Measurements from ENCODE around the gene PPTC7. TPM values are rescaled to one million over a fixed set of nuclear protein-coding genes. Genes with fewer than 3 reads are reported as not detected.
"Not testable (repeated sequence)": the region's sequence is repeated elsewhere in the genome, so short reads cannot be mapped to it uniquely, and the experiment has no call there.

Gene PPTC7
- total RNA-seq, 1 donor from 2014 or later, result 12.3 TPM

DNA sequence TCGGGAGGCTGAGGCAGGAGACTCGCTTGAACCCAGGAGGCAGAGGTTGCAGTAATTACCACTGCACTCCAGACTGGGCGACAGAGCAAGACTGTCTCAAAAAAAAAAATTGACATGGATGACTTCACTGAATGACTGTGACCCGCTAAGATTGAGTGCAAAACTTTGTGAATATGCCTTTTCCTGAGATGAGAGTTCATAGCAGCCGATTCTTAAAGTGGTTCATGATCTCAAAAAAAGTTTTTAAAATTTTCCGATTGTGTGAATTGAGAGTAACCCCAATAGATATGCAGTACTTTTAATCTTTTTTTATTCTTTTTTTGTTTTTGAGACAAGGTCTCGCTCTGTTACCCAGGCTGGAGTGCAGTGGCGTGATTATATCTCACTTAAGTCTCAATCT, 32.1 kb upstream of the PPTC7 start:
- Histone ChIP-seq H3K36me3 (no peaks in the 10 kb centered on the region), H3K27ac (no peak overlapping the region), H3K9me3 (no peaks in the 10 kb centered on the region), H3K27me3 (no peaks in the 10 kb centered on the region), H3K4me1 (peaks cover 0 to 4% of the 10 kb centered on the region in 2 donors), H3K4me3 (no peak overlapping the region)
- TF ChIP-seq, protein P1, sequence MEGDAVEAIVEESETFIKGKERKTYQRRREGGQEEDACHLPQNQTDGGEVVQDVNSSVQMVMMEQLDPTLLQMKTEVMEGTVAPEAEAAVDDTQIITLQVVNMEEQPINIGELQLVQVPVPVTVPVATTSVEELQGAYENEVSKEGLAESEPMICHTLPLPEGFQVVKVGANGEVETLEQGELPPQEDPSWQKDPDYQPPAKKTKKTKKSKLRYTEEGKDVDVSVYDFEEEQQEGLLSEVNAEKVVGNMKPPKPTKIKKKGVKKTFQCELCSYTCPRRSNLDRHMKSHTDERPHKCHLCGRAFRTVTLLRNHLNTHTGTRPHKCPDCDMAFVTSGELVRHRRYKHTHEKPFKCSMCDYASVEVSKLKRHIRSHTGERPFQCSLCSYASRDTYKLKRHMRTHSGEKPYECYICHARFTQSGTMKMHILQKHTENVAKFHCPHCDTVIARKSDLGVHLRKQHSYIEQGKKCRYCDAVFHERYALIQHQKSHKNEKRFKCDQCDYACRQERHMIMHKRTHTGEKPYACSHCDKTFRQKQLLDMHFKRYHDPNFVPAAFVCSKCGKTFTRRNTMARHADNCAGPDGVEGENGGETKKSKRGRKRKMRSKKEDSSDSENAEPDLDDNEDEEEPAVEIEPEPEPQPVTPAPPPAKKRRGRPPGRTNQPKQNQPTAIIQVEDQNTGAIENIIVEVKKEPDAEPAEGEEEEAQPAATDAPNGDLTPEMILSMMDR (IDR thresholded peaks at IDR 0.05), result no peak
- no peak for DNase-seq (ENCODE audit: low spot score in 2 of 2)
- intact Hi-C loops (cut with DNase I), result loop anchor here (10.0 kb wide), 1 partner anchor 130 kb away; the partner anchor contains the start of gene PPP1CC

DNA sequence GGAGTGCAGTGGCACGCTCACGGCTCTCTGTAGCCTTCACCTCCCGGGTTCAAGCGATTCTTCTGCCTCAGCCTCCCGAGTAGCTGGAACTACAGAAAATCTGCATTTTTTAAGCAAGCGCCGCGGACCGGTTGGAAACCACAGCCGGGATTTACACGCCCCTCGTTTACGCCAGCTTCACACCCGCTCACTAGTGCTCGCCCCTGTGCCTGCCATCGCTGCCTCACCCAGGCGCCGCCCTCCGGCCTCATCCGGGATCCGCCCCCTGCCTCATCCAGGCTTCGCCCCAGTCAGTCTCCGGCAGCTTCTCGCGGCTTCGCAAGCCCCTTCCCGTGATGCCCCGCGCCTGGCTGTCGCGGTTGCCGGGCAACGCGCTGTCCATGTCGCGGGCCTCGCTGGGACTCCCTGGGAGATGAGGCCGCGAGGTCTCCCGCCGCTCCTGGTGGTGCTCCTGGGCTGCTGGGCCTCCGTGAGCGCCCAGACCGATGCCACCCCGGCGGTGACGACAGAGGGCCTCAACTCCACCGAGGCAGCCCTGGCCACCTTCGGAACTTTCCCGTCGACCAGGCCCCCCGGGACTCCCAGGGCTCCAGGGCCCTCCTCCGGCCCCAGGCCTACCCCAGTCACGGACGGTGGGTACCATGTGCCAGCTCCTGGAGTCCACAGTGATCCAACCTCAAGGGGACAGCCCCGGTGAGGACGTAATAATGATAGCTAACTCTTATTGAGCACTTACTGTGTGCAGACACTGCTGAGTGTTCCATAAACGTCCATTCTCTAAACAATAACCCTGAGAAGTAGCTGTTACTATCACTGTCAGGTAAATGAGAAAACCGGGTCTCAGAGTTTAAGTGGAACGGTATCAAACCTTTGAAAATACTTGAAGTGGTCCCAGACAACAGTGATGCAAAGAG, 30.9 kb upstream of the PPTC7 start, which contains the start of gene TCTN1:
TSS of gene TCTN1 (plus strand) at position 359 of the 914 bp plus-strand sequence. CDS start at position 413, 54 bp downstream.
- TF ChIP-seq, protein P1 (IDR thresholded peaks at IDR 0.05), result no peak
- intact Hi-C loops (cut with DNase I), result loop anchor here (5.0 to 10.0 kb wide), 2 partner anchors 112 to 131 kb away; partner anchors contain the start of genes PPP1CC, RAD9B and VPS29
- peak; percentile 92 to 98 for DNase-seq (ENCODE audit: low spot score in 2 of 2)
- Histone ChIP-seq H3K9me3 (no peaks in the 10 kb centered on the region), H3K27me3 (no peaks in the 10 kb centered on the region), H3K27ac (peak within 1 kb of the TSS; percentile 17 to 55), H3K4me3 (peak within 1 kb of the TSS; percentile 63 to 70), H3K4me1 (peaks cover 0 to 4% of the 10 kb centered on the region in 2 donors), H3K36me3 (no peaks in the 10 kb centered on the region)

DNA sequence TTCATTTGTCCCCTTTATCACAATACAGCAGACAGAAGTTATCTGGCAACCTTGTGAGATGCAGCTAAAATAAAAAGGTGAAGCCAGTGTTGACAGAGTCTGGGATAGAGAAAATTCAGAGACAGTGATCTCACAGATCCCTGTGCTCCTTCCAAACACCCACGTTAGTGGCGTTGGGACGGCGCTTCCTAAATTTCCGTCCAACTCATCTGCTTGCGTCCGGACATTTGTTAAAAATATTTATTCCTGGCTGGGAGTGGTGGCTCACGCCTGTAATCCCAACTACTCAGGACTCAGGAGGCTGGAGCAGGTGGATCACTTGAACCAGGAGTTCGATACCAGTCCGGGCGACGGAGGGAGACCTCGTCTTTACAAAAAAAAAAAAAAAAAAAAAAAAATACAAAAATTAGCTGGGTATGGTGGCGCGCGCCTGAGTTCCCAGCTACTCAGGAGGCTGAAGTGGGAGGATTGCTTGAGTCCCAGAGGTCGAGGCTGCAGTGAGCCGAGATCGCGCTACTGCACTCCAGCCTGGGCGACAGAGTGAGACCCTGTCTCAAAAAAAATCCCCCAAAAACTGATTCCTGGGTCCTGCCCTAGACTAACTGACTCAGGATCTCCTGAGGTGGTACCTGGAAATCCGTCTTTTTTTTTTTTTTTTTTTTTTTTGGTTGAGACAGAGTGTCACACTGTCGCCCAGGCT, 30.1 kb upstream of the PPTC7 start:
- H3K9me3 ChIP-seq, result no peaks in the 10 kb centered on the region
- peaks cover 0 to 4% of the 10 kb centered on the region in 2 donors for H3K4me1 ChIP-seq
- no peak for DNase-seq (ENCODE audit: low spot score in 2 of 2)
- peak overlapping the region; percentile 6 to 55 for H3K27ac ChIP-seq
- no peaks in the 10 kb centered on the region for H3K36me3 ChIP-seq
- TF ChIP-seq, protein P1 (IDR thresholded peaks at IDR 0.05), result no peak
- no peaks in the 10 kb centered on the region for H3K27me3 ChIP-seq
- intact Hi-C loops (cut with DNase I), result loop anchor here (5.0 to 10.0 kb wide), 2 partner anchors 111 to 132 kb away; partner anchors contain the start of genes PPP1CC, RAD9B and VPS29
- peak overlapping the region; percentile 63 to 70 for H3K4me3 ChIP-seq

DNA sequence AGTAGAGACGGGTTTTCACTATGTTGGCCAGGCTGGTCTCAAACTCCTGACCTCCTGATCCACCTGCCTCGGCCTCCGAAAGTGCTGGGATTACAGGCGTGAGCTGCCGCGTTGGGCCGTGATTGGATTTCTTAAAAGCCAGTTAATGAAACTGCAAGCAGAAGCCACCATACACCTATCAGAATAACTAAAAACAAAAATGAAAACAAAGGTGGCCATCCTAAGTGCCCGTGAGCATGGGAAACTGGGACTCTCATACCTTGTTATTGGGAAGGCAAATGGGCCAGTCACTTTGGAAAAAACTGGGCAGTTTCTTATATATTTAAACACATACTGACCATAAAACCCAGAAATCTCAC, 23.1 kb upstream of the PPTC7 start:
- Histone ChIP-seq H3K4me1 (no peaks in the 10 kb centered on the region), H3K9me3 (no peaks in the 10 kb centered on the region), H3K4me3 (peak overlapping the region in 1 of 2 donors; percentile 22), H3K36me3 (no peaks in the 10 kb centered on the region), H3K27ac (no peak overlapping the region), H3K27me3 (no peaks in the 10 kb centered on the region)
- TF ChIP-seq, protein P1 (IDR thresholded peaks at IDR 0.05), result no peak
- no peak for DNase-seq (ENCODE audit: low spot score in 2 of 2)
- intact Hi-C loops (cut with DNase I), result no loop called here

DNA sequence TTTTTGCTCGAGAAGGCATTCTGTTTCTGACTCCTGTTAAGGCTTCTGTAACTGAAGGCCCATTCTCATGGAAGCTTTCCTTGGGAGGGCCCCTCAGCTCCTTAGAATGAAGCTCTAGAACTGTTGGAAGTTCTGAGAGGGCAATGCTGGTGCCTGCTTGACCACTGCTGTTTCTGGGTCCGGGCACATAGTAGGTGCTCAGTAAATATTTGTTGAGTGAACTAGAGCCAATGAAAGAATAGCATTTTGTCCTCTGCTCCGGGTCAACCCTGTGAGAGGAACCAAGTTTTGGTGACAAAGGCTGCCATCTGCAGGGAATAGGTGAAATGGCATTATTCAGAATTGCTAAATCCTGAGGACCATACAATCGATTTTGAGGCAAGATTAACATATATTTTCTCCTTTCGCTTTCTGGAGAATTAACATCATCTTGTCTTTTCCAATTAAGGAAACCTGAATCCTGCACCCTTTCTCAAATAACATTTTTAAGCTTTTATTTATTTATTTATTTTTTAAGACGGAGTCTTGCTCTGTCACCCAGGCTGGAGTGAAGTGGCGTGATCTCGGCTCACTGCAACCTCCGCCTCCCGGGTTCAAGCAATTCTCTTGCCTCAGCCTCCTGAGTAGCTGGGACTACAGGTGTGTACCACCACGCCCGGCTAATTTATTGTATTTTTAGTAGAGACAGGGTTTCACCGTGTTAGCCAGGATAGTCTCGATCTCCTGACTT, 19.1 kb upstream of the PPTC7 start:
- not testable (repeated sequence) for DNase-seq (ENCODE audit: low spot score in 2 of 2); H3K27me3 ChIP-seq; H3K4me3 ChIP-seq; H3K36me3 ChIP-seq; H3K4me1 ChIP-seq; H3K27ac ChIP-seq; H3K9me3 ChIP-seq
- intact Hi-C loops (cut with DNase I), result loop anchor here (1.0 to 5.0 kb wide), 4 partner anchors 19 to 285 kb away; partner anchors contain the start of genes ARPC3 and PPTC7
- TF ChIP-seq, protein P1 (IDR thresholded peaks at IDR 0.05), result peak; percentile 63 to 74 (median 66)

Measured in ascending aorta (tissue), 2 donors.